ENCODE results near the gene LRRC7. TPM values are rescaled to one million over a fixed set of nuclear protein-coding genes. Genes with fewer than 3 reads are reported as not detected.

Gene LRRC7
- total RNA-seq, 1 experiment from 2014 or later, result not detected

DNA sequence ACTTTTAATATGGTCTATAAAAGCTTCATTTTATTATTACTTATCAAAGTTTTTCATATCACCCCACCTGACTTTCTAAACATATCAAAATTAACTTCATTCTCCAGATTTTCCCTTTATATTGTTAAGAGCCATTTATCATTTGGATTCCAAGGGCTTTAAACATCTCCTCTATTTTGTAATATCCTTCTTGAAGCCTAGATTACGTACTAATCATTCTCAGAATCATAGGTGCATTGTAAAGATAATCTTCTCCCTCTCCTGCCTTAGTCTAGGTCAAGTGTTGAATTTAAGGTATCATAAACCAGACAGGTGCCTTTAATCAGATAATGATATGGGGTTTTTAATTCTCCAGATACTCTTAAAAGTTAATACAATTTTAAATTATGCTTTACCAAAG, 509.3 kb downstream of the LRRC7 start:
- no peak for DNase-seq (ENCODE audit: low spot score)
- Histone ChIP-seq H3K27me3 (replicated peaks; ENCODE audit: insufficient read depth, low read depth, low read length, poor library complexity) (no peaks in the 10 kb centered on the region), H3K4me3 (ENCODE audit: low read depth, low read length, poor library complexity, severe bottlenecking) (no peak overlapping the region), H3K4me1 (ENCODE audit: insufficient read depth, low read length, poor library complexity, severe bottlenecking) (no peaks in the 10 kb centered on the region), H3K27ac (ENCODE audit: low read depth, low read length, poor library complexity, severe bottlenecking) (no peak overlapping the region), H3K9me3 (ENCODE audit: low read depth, low read length, poor library complexity, severe bottlenecking) (no peaks in the 10 kb centered on the region), H3K36me3 (ENCODE audit: insufficient read depth, low read length, poor library complexity, severe bottlenecking) (no peaks in the 10 kb centered on the region)
- no TSS peak for BruUV-seq (replicated peaks)
- no peak for TF ChIP-seq EZH2 (IDR thresholded peaks at IDR 0.05; ENCODE audit: borderline replicate concordance, low read depth, low read length, poor library complexity, severe bottlenecking)
- CTCF ChIA-PET, result no interaction called here
- POLR2A ChIA-PET (ENCODE audit: low non-redundant PET), result no interaction called here
- intact Hi-C loops (cut with micrococcal nuclease; ENCODE audit: unreplicated experiment), result no loop called here

GRCh38 chr1:70079546-70079945, 511.8 kb downstream of the LRRC7 start:
- no TSS peak for BruUV-seq (replicated peaks)
- no peaks in the 10 kb centered on the region for H3K36me3 ChIP-seq (ENCODE audit: insufficient read depth, low read length, poor library complexity, severe bottlenecking)
- ChIA-PET POLR2A (ENCODE audit: low non-redundant PET) (no interaction called here), CTCF (no interaction called here)
- intact Hi-C loops (cut with micrococcal nuclease; ENCODE audit: unreplicated experiment), result no loop called here
- no peaks in the 10 kb centered on the region for H3K27me3 ChIP-seq (replicated peaks; ENCODE audit: insufficient read depth, low read depth, low read length, poor library complexity)
- H3K9me3 ChIP-seq (ENCODE audit: low read depth, low read length, poor library complexity, severe bottlenecking), result no peaks in the 10 kb centered on the region
- H3K4me1 ChIP-seq (ENCODE audit: insufficient read depth, low read length, poor library complexity, severe bottlenecking), result no peaks in the 10 kb centered on the region
- TF ChIP-seq EZH2 (IDR thresholded peaks at IDR 0.05; ENCODE audit: borderline replicate concordance, low read depth, low read length, poor library complexity, severe bottlenecking), result no peak
- TF ChIP-seq, protein P1, sequence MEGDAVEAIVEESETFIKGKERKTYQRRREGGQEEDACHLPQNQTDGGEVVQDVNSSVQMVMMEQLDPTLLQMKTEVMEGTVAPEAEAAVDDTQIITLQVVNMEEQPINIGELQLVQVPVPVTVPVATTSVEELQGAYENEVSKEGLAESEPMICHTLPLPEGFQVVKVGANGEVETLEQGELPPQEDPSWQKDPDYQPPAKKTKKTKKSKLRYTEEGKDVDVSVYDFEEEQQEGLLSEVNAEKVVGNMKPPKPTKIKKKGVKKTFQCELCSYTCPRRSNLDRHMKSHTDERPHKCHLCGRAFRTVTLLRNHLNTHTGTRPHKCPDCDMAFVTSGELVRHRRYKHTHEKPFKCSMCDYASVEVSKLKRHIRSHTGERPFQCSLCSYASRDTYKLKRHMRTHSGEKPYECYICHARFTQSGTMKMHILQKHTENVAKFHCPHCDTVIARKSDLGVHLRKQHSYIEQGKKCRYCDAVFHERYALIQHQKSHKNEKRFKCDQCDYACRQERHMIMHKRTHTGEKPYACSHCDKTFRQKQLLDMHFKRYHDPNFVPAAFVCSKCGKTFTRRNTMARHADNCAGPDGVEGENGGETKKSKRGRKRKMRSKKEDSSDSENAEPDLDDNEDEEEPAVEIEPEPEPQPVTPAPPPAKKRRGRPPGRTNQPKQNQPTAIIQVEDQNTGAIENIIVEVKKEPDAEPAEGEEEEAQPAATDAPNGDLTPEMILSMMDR (conservative IDR thresholded peaks at IDR 0.05; ENCODE audit: low read depth, low read length), result no peak
- H3K4me3 ChIP-seq (ENCODE audit: low read depth, low read length, poor library complexity, severe bottlenecking), result no peak overlapping the region
- H3K27ac ChIP-seq (ENCODE audit: low read depth, low read length, poor library complexity, severe bottlenecking), result no peak overlapping the region
- no peak for DNase-seq (ENCODE audit: low spot score)

- no peaks in the 10 kb centered on the region for H3K27me3 ChIP-seq (replicated peaks; ENCODE audit: insufficient read depth, low read depth, low read length, poor library complexity)
- H3K36me3 ChIP-seq (ENCODE audit: insufficient read depth, low read length, poor library complexity, severe bottlenecking), result no peaks in the 10 kb centered on the region
- H3K4me3 ChIP-seq (ENCODE audit: low read depth, low read length, poor library complexity, severe bottlenecking), result no peak overlapping the region
- H3K4me1 ChIP-seq (ENCODE audit: insufficient read depth, low read length, poor library complexity, severe bottlenecking), result no peaks in the 10 kb centered on the region
- POLR2A ChIA-PET (ENCODE audit: low non-redundant PET), result no interaction called here
- intact Hi-C loops (cut with micrococcal nuclease; ENCODE audit: unreplicated experiment), result no loop called here
- no peak for DNase-seq (ENCODE audit: low spot score)
- no peaks in the 10 kb centered on the region for H3K9me3 ChIP-seq (ENCODE audit: low read depth, low read length, poor library complexity, severe bottlenecking)
- TF ChIP-seq, protein P1 (conservative IDR thresholded peaks at IDR 0.05; ENCODE audit: low read depth, low read length), result no peak
- no peak for TF ChIP-seq EZH2 (IDR thresholded peaks at IDR 0.05; ENCODE audit: borderline replicate concordance, low read depth, low read length, poor library complexity, severe bottlenecking)
- CTCF ChIA-PET, result no interaction called here
- BruUV-seq (replicated peaks), result no TSS peak
- no peak overlapping the region for H3K27ac ChIP-seq (ENCODE audit: low read depth, low read length, poor library complexity, severe bottlenecking)
Observed at GRCh38 chr1:70083519-70083918, 515.8 kb downstream of the LRRC7 start.

- Histone ChIP-seq H3K4me1 (ENCODE audit: insufficient read depth, low read length, poor library complexity, severe bottlenecking) (no peaks in the 10 kb centered on the region), H3K9me3 (ENCODE audit: low read depth, low read length, poor library complexity, severe bottlenecking) (no peaks in the 10 kb centered on the region), H3K27me3 (replicated peaks; ENCODE audit: insufficient read depth, low read depth, low read length, poor library complexity) (no peaks in the 10 kb centered on the region), H3K36me3 (ENCODE audit: insufficient read depth, low read length, poor library complexity, severe bottlenecking) (no peaks in the 10 kb centered on the region), H3K27ac (ENCODE audit: low read depth, low read length, poor library complexity, severe bottlenecking) (no peak overlapping the region), H3K4me3 (ENCODE audit: low read depth, low read length, poor library complexity, severe bottlenecking) (no peak overlapping the region)
- ChIA-PET POLR2A (ENCODE audit: low non-redundant PET) (no interaction called here), CTCF (no interaction called here)
- no TSS peak for BruUV-seq (replicated peaks)
- TF ChIP-seq, protein P1 (conservative IDR thresholded peaks at IDR 0.05; ENCODE audit: low read depth, low read length), result no peak
- no peak for TF ChIP-seq EZH2 (IDR thresholded peaks at IDR 0.05; ENCODE audit: borderline replicate concordance, low read depth, low read length, poor library complexity, severe bottlenecking)
- no peak for DNase-seq (ENCODE audit: low spot score)
- intact Hi-C loops (cut with micrococcal nuclease; ENCODE audit: unreplicated experiment), result no loop called here
Observed at GRCh38 chr1:70084314-70084915, 516.7 kb downstream of the LRRC7 start.
